Activated CD4-positive, alpha-beta T cell treated with anti-CD3 and anti-CD28 coated beads for 4 hours (primary cell): Measurements from ENCODE around the gene UBE2E3.
"Not testable (repeated sequence)": the region's sequence is repeated elsewhere in the genome, so short reads cannot be mapped to it uniquely, and the experiment has no call there.

Experiments
- DNase-seq, 2 donors: peaks; one replicate each; pipeline ENCODE4 v3.0.0-alpha.2; 2020

The UBE2E3 gene

DNA sequence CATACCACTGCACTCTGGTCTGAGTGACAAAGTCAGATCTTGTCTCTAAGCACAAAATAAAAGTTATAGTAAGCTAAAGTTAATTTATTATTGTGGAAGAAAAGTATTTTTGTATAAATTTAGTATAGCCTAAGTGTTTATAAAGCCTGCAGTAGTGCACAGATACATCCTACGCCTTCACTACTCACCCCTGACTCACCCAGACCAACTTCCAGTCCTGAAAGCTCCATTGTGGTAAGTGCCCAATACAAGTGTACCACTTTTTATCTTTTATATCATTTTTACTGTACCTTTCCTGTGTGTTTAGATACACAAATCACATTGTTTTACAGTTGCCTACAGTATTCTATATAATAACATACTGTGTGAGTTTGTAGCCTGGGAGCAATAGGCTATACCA, 57.5 kb downstream of the UBE2E3 start:
- DNase-seq, result no peak

DNA sequence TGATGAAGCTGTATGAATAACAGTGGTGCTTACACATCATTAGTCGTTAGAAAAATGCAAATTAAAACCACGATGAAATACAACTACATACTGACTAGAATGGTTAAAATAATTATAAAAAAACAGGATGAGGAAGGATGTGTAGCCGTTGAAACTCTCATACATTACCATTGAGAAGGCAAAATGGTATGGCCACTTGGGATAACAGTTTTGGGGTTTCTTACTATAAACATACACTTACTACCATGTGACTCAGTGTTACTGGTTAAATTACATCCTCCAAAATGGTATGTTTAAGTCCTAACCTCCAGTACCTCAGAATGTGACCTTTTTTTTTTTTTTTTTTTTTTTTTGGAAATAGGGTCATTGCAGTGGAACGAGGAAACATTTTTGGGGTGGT, 58.4 kb downstream of the UBE2E3 start:
- no peak for DNase-seq

DNA sequence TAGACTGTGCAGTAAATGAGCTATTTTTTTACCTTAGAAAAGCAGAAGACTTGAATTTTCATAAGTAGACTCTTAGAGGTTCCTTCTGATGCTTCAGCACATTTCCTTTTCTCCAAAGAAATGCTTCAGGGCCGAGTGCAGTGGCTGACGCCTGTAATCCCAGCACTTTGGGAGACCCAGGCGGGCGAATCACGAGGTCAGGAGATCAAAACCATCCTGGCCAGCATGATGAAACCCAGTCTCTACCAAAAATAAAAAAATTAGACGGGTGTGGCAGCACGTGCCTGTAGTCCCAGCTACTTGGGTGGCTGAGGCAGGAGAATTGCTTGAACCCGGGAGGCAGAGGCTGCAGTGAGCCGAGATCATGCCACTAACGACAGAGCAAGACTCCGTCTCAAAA, 60.4 kb downstream of the UBE2E3 start:
- not testable (repeated sequence) for DNase-seq

DNA sequence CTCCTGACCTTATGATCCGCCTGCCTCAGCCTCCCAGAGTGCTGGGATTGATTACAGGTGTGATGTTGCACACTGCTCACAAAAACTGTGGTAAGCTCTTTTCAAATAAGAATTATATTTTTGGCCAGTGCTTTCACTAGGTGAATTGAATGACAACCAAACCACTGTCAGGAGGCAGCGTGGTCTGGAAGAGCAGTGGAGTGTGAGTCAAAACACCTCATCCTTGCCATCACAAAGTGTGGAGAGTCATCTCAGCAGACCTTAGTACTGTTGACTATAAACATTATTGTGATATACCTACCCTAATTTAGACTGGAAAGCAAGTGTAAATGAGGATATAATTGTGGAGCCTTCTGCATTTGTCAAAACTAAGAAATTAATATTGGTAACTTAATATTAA, 61.3 kb downstream of the UBE2E3 start:
- no peak for DNase-seq

DNA sequence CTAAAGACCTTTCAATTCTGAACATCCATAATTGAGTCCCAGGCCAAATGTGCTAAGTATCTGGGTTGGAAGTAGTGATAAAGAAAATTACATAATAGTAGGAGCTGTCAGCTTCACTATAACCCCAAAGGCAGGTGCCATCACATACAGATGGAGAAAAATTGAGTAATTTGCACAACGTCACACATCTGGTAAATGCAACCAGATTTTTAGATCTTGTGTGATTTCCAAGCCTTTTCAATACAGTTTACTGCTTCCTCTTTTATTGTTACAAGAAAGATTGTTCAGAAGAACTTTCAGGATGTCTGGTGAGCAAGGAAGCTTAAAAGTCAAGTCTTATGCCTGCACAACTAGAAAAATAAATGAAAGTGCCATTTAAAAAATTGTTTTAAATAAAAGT, 62.3 kb downstream of the UBE2E3 start:
- DNase-seq, result no peak

DNA sequence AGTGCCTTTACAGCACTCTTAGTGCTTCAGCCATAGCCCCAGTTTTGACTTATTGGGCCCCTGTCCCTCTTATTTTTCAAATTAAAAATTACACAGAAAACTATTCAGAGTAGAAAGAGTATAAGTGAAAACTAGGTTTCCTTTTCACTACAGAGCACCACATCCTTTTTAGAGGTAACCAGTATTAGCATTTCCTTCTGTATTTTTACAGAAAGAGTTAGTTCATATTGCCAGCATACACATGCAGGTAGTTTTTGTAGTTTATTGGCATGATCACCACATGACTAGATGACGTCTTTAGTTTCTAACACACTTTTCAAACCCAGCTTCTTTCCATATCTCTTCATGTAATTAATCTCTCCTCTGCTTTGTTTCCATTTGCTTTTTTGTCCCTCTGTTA, 66.4 kb downstream of the UBE2E3 start:
- DNase-seq, result no peak

DNA sequence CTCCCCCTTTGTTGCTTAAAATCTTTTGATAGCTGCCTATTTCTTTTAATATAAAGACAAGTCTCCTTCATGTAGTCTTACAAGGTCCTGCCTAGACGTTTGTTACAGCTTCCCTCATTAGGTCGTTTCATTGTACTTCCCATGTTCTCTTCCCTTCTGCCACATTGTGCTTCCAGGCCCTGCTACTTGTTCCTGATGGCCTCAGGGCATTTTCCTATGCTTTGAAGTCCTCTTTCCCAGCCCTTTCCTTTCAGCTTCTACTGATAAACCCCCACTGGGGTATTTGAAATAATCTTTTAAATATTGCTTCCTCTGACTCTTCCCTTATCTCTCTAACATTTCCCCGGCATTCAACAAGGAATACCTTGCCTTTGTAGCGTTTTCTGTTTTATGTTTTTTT, 67.4 kb downstream of the UBE2E3 start:
- DNase-seq, result no peak

DNA sequence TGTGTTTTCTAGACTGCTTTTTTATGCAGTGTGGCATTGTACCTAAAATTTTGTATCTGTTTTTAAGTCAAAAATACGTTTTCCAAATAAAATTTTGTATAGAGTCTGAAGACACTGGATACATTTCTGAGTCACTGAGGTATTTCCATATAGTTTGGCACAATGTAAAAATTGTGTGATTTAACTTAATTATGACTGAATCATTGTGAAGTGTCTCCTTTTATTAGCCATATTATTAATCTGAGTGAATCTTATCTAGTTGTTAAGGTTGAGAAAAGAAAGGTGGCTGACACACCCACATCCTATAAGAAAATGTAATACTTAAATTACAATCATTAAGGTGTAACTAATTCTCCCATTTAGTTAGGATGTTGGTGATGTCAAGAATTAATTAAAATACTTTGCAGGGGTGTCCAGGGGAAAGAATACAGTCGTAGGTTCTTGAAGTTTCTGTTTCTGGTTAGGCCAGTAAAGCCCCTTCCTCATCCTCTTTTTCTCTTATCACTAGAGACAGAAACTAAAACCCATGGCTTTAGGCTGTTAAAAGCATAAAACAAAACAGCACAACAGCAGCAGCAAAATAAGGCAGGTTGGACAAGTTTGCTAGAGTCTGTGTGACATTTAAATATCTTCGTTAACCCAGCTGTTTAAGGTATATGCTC, 71.6 kb downstream of the UBE2E3 start:
- no peak for DNase-seq

DNA sequence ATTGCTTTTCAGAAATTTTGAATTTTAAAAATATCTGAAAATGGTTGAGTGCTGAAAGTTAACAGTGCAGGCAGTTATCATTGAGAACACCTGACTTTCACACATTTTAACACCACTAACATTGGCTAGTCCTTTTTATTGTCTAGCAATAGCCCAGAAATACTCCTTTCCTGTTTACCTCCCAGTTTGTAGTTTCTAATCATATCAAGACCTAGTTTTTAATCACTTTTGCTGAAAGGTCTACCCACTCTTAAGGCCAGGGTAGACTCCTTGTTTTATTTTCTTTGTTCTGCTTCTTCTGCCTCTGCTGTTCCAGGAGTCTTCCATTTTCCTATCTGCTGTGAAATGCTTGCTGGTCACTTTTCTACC, 72.1 kb downstream of the UBE2E3 start:
- no peak for DNase-seq

DNA sequence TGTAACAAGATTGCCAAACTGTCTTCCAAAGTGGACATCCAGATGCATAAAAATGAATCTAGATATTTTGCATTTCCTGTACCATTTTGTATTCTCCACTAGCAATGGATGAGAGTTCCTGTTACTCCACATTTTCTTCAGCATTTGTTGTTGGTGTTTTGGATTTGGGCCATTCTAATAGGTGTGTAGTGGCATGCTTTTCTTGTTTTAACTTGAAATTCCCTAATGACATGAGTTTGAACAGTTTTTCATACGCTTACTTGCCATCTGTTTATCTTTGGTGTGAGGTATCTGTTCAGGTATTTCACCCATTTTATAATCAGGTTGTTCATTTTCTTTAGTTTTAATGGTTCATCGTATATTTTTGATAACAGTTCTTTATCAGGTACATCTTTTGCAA, 73.9 kb downstream of the UBE2E3 start:
- DNase-seq, result no peak

DNA sequence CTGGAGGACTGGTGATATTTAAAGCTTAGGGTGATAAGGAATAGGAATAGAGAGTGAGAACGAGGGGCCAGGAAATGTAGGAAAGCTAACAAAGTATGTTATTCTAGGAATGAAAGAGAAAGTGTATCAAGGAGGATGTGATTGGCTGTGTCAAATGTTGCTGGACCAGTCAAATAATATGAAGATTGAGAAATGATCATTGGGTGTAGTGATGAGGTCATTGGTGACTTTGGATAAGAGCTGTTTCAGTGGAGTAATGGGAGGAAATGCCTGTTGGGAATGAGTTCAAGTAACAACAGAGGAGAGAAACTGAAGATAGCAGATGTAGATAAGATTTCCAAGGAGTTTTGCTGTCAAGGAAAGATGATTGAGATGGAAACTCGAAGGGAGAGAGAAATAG, 74.4 kb downstream of the UBE2E3 start:
- DNase-seq, result no peak

DNA sequence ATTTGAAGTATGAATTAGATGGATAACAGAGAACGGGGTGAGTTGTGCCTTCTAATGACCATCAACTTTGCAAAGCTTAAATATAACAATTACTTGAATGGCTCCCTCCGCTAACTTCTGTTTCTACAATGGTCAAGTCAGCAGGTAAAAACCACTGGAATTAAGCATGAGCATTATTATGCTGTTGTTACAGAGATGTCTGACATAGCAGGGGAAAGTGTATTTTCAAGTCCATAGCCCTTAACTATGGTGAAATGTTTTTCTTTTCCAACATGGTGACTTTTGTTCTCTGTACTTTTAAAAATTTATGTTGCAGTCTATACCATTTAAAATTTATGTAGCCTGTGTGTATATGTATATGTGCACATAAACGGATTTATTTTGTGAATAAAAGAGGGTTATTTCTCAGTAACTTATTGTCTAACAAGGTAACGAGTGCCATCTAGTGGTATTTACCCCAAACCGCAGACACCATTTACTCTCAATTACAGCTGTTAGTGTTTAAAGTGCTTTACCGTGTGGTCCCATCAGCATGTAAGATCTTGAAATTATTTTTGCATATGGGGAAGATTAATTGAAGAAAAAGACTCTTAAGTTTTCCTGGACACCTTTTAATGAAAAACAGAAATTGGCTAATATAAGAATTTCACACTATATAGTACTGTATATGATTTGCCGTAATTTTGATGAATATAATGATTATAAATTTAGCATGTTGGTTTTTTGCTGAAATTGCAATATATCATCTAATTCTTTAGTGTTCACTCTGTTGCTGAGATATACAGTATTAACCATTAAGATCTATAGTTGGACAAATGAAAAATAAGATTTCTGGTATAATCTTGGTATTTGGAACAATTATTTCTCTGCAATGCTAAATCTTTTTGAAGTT, 78.2 kb downstream of the UBE2E3 start:
- peak; percentile 9 to 49 for DNase-seq

DNA sequence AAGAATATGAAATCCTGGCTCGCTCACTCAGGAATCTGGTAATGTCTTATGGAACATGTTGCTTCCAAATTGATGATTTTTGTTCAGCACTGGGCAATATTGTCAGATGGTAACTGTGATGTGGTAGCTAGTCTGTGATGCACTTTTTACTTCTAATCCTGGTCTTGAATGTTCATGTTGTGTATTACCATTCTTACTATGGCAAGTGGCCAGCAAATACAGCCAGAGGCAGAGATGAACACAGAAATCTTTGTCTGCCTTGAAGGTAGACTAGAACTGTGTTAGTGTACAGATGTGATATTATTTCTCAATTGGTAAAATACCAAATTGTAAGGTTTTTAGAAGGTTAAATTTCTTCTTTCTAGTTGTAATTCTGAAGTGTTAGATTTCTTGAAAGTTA, 83.3 kb downstream of the UBE2E3 start:
- no peak for DNase-seq

DNA sequence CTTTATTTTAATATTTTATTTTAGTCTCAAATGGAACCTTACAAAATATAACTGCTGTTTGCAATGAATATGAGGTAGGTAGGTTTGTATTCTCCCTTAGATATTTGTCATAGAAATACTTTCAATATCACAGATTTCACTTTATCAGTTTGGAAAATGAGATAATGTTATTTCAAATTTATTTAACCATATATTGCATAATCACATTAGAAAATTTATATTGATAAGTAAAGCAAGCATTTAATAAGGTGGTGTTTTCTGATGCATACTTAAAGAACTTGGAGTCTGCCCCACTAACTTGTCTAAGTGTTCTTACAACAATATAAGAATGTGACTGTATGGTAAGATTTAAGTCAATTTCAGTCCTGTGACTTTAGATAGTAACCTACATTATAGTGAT, 85.1 kb downstream of the UBE2E3 start:
- no peak for DNase-seq

DNA sequence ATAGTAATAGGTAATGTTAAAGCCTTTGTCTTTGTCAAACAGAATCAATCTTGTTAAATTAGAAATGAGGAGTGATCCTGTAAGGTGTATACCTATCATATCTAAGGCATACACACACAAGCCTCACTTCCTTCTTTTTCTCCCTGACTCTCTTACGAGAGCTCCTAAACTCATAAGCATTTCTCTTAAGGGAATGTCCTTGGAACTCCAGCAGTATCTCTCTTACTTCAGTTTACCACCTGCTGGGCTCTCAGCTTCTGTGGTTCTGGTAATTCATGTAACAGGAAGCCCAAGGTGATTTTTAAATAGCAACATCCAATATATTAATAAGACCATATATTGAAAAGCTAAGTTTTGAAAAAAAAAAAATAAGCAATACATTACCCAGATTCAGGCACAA, 85.9 kb downstream of the UBE2E3 start:
- DNase-seq, result no peak

DNA sequence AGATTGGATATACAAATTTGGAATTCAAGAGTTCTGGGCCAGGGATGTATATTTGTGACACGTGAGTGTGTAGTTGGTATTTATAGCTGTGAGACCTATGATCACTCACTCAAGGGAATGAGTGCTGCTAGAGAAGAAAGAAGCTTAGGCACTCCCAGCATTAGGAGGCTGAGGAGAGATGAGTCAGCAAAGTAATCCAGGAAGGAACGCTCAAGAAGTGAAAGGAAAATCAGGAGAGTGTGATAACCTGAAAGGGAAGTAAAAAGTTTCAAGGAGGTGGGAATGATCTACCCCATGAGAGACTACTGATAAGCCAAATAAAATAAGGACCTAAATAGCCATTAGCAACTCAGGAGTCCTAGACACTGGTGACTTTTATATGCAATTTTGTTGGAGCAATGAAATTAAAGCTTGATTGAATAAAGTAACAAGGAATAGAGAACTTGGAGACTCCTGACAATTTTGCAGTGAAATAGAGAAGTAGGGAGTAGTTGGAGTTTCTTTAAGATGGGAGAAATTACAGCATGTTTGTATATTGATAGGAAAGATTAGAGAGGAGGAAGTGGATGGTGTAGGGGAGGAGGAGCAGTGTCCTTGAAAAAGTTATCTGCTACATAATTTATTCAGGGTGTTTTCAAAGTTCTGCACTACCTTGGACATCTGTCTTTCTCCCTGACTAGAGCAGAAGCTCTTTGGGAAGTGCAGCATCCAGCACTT, 89.9 kb downstream of the UBE2E3 start:
- DNase-seq, result no peak

DNA sequence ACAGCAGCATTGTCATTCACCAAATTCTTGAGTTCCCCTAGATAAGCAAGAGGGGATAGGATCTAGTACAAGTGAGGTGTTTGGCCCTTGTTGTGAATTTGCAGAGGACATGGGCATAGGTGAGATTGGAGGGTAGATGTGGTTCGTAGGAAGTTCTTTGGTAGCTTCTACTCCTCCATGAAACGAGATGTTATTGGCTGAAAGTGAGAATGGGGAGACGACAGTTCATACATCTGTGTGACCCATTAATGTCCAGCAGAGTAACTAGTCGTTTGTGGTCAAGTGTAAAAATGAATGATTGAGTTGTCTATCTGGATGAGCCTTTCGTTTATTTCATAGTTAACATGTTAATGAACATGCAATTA, 90.4 kb downstream of the UBE2E3 start:
- DNase-seq, result no peak

DNA sequence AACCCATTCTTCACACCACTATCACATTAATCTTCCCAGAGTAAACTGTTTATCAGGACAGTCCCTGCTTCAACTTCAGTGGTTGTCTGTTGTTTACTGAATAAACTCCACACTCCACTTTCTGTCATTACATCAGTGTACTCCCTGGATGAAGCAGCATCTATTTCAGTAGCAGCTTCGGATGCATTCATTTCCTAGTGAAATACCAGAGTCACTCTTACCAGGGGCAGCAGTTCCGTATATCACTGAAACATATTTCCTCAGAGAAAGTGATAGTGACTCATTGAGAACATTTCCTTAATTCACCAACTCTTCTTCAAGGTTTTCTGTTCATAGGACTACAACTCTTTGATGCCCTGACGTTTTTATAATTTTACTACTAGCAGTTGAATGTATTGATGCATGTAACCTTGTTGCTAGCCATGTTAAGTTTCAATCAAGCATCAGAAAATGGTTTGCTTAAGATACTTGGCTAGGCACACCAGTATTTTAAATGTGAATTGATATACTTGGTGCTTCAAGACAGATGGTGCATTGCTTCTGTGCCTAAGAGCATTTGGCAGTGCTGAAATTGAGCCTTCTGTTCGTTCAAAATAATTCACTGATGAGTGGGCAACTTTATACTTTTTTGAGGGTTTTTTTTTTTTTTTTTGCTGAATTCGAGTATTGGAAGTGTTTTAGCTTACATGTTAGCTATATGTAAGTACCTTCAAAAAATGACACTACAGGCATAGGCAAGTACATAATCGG, 92.3 kb downstream of the UBE2E3 start:
- no peak for DNase-seq

DNA sequence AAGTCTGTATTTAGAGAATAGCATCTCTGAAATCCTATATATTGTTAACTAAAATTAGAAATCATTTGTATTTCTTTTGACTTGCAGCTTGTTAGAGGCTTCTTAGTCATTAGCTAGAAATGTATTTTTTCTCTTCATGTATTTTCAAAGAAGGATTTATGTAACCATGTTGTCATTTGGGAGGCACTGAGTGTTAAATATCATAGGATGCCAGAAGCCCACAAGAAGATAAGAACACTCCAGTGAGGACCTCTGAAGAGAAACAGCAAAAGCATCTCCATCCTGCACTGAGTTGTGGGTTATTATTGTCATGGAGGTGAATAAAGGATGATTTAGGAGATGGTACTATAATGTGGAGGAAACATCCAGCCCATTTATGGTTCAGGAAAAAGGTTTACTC, 93.5 kb downstream of the UBE2E3 start:
- DNase-seq, result no peak

DNA sequence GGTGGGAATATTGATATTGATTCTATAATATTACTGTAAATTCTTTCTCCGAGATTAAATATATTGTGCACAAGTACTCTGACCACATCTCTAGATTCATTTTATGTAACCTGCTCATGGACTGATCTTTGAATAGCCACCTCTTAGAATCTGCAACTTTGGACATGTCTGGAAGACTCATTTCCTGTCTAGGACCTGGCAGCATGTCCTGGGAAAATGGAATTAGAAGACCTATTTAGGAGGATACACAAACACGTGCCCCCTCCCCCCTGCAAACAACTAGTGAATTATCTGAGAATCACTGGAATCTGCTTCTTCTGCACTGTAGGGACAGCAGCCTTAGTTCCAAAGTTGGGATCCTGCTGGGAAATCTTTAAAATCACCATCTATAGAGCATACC, 94.1 kb downstream of the UBE2E3 start:
- no peak for DNase-seq

DNA sequence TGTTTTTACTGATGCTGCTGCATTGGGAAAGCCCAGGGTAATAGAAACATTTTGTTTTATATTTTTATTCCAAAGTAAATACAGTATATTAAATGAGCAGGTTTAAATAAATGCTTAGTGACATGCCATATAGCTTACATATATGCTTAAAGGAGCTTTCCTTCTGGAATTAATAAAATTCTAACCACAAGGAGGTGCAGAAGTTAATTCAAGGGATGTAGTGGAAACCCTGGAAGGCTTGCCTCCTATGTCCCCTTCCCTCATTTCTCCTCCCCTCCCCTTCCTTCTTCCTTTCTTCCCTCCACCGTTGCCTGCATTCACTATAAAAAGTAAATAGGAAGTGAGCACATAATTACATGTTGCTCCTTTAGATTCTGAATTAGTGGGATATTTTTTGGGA, 96.3 kb downstream of the UBE2E3 start:
- no peak for DNase-seq

DNA sequence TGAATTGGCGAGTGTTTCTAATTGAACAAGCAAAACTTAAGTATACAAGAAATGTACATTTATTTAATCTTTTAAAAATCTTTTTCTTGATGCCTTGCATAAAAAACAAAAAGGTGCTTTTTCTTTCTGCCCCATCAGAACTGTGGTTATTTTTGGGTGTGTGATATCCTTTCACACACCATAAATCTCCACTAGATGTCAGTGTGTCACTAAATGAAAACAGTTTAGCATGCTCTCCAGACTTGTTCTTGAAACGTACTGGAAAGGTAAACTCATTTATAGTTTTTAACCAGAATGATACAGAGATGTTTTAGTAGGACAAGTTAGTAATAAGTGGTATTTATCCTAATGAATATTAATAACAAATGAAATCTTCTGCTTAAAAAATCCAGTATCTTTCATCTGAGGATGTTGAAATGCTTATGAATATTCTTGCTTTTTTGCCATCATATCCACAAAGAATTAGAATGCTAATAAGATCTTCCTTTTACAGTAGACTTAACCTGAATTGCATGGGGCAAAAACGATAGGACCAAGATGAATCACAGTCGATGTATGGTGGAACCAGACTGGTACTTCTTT, 96.8 kb downstream of the UBE2E3 start:
- DNase-seq, result peak; percentile 3 to 6

DNA sequence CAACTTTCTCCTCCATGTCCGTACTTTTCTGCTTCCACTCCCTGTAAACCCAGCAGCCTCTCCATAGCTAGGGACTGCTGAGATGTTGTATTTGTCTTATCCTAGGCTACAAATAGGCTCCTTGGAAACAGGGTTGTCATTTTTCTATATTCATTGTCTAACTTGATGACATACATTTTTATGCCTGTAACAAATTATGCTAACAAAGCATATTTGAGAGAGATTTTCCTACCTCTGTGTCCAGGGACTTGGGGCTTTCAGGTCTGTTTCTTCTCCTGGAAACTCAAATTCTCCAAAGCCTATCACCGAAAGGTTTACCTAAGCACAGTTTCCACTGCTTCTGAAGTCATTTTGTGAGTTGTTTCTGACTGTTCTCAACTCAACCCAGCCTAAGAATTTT, 102.7 kb downstream of the UBE2E3 start:
- no peak for DNase-seq
